C4-2B (cell line): Measurements from ENCODE around the gene KCNK4.

Experiments
- ZFX ChIP-seq: fragments of 450-650 bp; IDR thresholded peaks from 2 replicates; pipeline ENCODE4 v1.6.1; 2017
- TF ChIP-seq, protein P1 (sequence below): fragments of 450-650 bp; conservative IDR thresholded peaks from 2 replicates; pipeline ENCODE4 v1.5.1; 2017; ENCODE audit warnings: mild to moderate bottlenecking

DNA sequence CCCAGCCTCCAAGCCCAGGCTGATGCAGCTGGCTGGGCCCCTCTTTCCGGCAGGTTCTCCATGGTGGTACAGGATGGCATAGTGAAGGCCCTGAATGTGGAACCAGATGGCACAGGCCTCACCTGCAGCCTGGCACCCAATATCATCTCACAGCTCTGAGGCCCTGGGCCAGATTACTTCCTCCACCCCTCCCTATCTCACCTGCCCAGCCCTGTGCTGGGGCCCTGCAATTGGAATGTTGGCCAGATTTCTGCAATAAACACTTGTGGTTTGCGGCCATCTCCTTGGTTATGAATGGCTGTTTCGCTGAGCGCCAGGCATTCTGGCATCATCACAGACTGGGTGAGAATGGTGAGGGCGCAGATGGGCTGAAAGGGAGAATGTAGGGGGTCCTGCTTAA is 30.4 kb downstream of the KCNK4 start:
- TF ChIP-seq, protein P1, sequence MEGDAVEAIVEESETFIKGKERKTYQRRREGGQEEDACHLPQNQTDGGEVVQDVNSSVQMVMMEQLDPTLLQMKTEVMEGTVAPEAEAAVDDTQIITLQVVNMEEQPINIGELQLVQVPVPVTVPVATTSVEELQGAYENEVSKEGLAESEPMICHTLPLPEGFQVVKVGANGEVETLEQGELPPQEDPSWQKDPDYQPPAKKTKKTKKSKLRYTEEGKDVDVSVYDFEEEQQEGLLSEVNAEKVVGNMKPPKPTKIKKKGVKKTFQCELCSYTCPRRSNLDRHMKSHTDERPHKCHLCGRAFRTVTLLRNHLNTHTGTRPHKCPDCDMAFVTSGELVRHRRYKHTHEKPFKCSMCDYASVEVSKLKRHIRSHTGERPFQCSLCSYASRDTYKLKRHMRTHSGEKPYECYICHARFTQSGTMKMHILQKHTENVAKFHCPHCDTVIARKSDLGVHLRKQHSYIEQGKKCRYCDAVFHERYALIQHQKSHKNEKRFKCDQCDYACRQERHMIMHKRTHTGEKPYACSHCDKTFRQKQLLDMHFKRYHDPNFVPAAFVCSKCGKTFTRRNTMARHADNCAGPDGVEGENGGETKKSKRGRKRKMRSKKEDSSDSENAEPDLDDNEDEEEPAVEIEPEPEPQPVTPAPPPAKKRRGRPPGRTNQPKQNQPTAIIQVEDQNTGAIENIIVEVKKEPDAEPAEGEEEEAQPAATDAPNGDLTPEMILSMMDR = no peak
- TF ChIP-seq ZFX = no peak
